ENCODE data around the gene TMEM41B.

GRCh38 chr11:9304178-9304577 is 10.2 kb downstream of the TMEM41B start:
- TF ChIP-seq GATA3 (IDR thresholded peaks at IDR 0.05; ENCODE audit: low read depth, low read length): no peak
- TF ChIP-seq GATA2 (IDR thresholded peaks at IDR 0.05; ENCODE audit: low read depth, low read length): no peak
